Epithelial cell of proximal tubule (primary cell): ENCODE data around the gene POM121L12. TPM values are rescaled to one million over a fixed set of nuclear protein-coding genes. Genes with fewer than 3 reads are reported as not detected.

Source experiments
- DNase-seq: peaks from one replicate; pipeline ENCODE4 v3.0.0-alpha.2; 2011; ENCODE audit warnings: low read depth
- H3K4me3 ChIP-seq: 2 replicates; pipeline ENCODE4 v1.5.1; 2011; ENCODE audit warnings: low read depth, mild to moderate bottlenecking, low read length
- total RNA-seq: library from RNA; depleted of rRNA; stranded (reverse); fragments of >200 nt; gene quantifications from 2 replicates; pipeline ENCODE4 v1.2.3, GENCODE V29; 2015
- TF ChIP-seq, protein P1 (sequence below): conservative IDR thresholded peaks from 2 replicates; pipeline ENCODE4 v1.5.1; 2012; ENCODE audit warnings: low read depth, mild to moderate bottlenecking, low read length

Gene POM121L12
- not detected in 2 replicates for total RNA-seq

DNA sequence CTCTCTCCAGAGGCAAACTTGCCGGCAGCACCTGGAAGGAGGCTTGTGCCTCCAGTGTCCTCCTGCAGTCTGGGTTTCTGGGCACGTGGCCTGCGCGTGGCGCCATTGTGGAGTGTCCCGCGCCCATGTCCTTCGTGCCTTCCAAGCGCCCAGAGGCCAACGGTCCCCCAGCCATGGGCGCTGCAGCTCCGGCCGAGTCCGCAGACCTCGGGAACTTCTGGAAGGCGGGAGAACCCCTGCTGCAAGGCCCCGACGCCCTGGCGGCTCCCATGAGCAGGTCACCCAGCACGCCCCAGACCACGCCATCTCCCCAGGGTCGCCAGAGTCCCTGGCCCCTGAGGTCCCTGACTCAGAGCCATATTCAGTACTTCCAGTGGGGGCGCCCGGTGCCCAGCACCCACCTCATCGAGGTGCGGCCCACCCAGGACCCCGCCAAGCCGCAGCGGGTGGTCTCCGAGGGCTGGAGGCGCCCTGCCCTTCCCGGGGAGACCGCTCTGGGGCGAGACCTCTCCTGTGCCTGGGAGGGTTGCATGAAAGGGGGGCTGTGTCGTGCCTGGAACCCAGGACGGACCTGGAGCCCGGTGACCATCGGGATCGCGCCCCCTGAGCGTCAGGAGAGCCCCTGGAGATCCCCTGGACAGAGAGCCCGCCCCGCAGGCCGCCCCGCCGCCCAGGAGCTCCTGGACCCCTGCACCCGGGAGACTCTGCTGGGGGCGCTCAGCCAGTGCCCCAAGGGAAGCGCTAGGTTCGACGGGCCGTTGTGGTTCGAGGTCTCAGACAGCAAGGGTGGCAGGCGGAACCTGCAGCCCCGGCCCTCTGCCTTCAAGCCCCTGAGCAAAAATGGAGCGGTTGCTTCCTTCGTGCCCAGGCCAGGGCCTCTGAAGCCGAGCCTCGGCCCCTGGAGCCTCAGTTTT is at the start of gene POM121L12:
TSS of gene POM121L12 (plus strand) at position 135 of the 914 bp plus-strand sequence. CDS start at position 174, 39 bp downstream.
- TF ChIP-seq, protein P1, sequence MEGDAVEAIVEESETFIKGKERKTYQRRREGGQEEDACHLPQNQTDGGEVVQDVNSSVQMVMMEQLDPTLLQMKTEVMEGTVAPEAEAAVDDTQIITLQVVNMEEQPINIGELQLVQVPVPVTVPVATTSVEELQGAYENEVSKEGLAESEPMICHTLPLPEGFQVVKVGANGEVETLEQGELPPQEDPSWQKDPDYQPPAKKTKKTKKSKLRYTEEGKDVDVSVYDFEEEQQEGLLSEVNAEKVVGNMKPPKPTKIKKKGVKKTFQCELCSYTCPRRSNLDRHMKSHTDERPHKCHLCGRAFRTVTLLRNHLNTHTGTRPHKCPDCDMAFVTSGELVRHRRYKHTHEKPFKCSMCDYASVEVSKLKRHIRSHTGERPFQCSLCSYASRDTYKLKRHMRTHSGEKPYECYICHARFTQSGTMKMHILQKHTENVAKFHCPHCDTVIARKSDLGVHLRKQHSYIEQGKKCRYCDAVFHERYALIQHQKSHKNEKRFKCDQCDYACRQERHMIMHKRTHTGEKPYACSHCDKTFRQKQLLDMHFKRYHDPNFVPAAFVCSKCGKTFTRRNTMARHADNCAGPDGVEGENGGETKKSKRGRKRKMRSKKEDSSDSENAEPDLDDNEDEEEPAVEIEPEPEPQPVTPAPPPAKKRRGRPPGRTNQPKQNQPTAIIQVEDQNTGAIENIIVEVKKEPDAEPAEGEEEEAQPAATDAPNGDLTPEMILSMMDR: no peak
- no peak within 1 kb of the TSS for H3K4me3 ChIP-seq
- DNase-seq: no peak

DNA sequence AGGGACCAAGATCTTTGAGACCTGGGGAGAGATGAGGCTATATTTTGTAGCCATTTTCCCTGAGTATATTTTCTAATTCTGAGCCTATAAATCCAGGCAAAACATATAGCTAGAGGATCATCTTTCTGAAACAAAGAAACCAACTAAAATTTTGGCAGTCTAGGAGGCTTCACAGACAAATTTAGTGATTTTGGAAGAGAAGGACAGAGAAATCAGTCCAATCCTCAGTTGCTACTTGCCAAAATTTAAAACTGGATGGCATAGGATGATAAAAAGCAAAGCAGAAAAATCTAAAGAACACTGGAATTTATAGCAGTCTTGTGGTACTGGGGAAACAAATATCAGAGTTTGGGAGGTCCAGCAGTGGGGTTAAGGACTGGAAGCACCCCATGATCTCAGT is 43.4 kb upstream of the POM121L12 start:
- no peak for DNase-seq
- TF ChIP-seq, protein P1: no peak
- no peak overlapping the region for H3K4me3 ChIP-seq

DNA sequence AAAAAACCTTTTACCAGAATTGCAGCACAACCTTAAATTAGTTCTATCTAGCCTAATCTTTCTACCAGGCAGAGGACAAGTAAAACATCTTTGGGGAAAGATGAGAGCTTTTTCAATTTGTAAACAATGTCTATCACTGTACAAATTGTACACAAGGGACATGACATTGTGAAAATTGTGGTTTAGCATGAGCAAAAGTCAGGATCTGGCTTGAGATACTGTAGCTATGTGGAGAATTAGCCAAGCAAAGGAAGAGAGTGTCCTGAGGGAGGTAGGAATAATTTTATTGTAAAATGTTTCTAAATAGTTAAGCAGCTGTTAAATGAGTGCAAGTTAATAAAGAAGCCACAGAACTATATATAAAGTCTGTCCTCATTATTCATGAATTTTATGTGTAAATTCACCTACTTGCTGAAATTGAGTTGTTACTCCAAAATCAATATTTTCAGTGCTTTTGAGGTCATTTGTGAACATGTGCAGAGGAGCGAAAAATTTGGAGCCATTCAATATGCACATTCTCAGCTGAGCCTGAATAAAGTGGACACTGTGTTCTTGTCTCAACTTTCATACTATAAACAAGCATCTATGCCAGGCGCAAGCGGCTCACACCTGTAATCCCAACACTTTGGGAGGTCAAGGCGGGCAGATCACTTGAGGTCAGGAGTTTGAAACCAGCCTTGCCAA is 42.8 kb upstream of the POM121L12 start:
- no peak for DNase-seq
- TF ChIP-seq, protein P1: no peak
- H3K4me3 ChIP-seq: no peak overlapping the region

DNA sequence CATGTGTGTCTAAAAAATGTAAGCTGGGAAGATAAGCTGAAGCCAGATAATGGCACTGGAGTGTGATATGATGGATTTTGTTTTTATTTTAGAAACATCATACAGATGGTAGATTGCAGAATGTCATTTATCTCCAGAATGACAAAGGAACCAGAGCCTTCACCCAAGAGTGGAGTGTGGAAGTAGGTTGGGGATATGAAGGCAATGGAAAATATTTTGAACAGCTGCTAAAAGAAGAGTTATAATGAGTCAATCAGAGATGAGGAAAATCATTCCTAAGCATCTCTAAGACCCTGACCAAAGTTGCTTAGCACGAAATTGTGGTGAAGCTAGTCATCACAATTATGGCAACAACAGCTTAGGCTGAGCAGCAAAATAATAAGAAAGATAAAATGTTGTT is 39.8 kb upstream of the POM121L12 start:
- H3K4me3 ChIP-seq: no peak overlapping the region
- TF ChIP-seq, protein P1: no peak
- DNase-seq: no peak

DNA sequence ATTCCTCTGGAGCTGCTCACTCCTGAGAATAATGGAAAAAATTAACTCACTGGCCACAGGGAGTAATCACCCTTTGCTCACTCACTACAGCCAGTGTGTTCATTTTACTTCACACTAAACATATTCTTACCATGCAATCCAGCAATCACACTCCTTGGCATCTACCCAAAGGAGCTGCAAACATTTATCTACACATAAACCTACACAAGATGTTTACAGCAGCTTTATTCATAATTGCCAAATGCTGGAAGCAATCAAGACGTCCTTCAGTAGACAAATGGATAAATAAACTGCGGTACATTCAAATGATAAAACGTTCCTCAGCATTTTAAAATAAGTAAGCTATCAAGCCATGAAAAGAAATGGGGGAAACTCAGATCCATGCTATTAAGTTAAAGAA is 34.2 kb upstream of the POM121L12 start:
- no peak overlapping the region for H3K4me3 ChIP-seq
- TF ChIP-seq, protein P1: no peak
- no peak for DNase-seq

DNA sequence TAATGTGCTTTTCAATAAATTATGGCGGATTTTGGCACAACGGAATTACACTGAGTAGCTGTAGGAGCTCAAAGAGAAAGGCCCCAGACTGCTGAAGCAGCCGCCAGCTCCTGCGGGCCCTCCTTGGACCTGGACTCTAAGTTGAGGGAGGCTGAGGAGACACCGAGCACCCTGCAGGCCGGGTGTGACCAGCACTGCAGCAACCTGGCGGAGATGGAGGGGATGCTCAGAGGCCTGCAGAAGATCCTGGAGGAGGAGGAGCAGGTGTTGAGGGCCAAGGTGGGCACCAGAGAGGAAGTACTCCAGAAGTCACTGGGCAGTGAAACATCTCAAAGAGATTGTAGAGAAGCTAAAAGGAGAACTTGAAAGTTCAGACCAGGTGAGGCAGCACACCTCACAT is 33.0 kb upstream of the POM121L12 start:
- DNase-seq: no peak
- no peak overlapping the region for H3K4me3 ChIP-seq
- TF ChIP-seq, protein P1: no peak
